ENCODE data around the gene UNC5B.

Gene UNC5B

DNA sequence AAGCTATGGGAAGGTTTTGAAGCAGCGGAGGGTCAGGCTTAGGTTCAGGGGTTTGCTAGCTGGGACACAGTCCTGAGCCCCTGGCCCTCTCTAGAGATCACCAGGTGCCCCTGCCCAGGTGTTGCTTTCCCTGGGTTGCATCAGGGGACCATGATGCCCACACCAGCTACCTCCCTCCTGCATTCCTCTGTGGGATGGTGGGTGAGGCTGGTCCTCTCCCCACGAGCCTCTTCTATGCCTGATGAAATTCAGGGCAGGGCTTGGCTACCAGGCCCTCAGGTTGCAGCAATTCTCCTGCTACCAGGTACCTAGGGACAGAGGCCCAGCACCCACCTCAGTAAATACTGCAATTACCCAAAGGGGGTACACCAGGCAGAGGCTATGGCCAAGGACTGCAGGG, 95.9 kb downstream of the UNC5B start:
- Mint-ChIP-seq H3K4me1 (peaks cover 35% of the 10 kb centered on the region), H3K9me3 (no peaks in the 10 kb centered on the region), H3K36me3 (ENCODE audit: low read depth) (no peaks in the 10 kb centered on the region), H3K27me3 (ENCODE audit: low read depth, poor library complexity) (peaks cover 19% of the 10 kb centered on the region), H3K27ac (no peak overlapping the region), H3K4me3 (no peak overlapping the region)
- no peak for DNase-seq
- TF ChIP-seq, protein P1, sequence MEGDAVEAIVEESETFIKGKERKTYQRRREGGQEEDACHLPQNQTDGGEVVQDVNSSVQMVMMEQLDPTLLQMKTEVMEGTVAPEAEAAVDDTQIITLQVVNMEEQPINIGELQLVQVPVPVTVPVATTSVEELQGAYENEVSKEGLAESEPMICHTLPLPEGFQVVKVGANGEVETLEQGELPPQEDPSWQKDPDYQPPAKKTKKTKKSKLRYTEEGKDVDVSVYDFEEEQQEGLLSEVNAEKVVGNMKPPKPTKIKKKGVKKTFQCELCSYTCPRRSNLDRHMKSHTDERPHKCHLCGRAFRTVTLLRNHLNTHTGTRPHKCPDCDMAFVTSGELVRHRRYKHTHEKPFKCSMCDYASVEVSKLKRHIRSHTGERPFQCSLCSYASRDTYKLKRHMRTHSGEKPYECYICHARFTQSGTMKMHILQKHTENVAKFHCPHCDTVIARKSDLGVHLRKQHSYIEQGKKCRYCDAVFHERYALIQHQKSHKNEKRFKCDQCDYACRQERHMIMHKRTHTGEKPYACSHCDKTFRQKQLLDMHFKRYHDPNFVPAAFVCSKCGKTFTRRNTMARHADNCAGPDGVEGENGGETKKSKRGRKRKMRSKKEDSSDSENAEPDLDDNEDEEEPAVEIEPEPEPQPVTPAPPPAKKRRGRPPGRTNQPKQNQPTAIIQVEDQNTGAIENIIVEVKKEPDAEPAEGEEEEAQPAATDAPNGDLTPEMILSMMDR (IDR thresholded peaks at IDR 0.05) = no peak

DNA sequence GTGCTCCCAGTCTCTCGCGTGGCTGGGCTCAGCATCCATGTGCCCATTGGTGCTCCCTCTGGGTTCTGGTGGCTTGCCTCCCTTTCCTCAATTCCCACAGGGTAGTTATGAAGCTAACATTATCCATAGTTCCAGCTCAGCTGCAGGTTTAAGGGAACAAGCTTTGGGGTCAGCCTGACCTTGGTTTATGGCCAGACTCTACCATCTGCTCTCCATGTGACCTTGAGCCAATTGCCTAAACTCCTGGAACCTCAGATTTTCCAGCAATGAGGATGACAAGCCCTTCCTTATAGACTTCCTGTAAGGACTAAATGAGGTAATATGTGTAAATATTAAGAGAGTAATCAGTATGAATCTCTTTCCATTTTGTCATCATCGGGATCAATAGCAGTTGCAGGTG, 96.6 kb downstream of the UNC5B start:
- Mint-ChIP-seq H3K27ac (no peak overlapping the region), H3K36me3 (ENCODE audit: low read depth) (no peaks in the 10 kb centered on the region), H3K4me1 (peaks cover 41% of the 10 kb centered on the region), H3K27me3 (ENCODE audit: low read depth, poor library complexity) (peaks cover 21% of the 10 kb centered on the region), H3K9me3 (no peaks in the 10 kb centered on the region), H3K4me3 (no peak overlapping the region)
- TF ChIP-seq, protein P1 (IDR thresholded peaks at IDR 0.05) = no peak
- DNase-seq = no peak

DNA sequence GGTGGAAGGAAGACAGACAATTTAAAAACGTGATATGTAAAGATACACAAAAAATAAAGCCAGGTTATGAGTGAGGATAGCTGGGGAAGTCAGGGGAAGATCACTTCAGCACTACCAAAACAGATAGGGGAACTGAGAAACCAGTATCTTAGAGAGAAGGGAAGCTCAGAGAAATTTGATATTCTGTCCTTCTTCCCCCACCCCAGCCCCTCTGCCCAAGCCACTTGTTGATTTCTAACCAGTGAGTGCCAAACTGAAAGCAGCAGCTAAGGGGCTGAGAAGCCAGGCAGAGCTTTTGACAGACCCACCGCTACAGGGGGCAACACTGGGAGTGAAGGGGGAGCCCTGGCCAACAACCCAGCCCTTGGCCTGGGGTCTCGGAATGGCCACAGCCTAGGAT, 97.5 kb downstream of the UNC5B start:
- Mint-ChIP-seq H3K4me1 (peaks cover 41% of the 10 kb centered on the region), H3K36me3 (ENCODE audit: low read depth) (no peaks in the 10 kb centered on the region), H3K9me3 (no peaks in the 10 kb centered on the region), H3K27ac (no peak overlapping the region), H3K27me3 (ENCODE audit: low read depth, poor library complexity) (peaks cover 21% of the 10 kb centered on the region), H3K4me3 (no peak overlapping the region)
- TF ChIP-seq, protein P1 (IDR thresholded peaks at IDR 0.05) = no peak
- DNase-seq = no peak

DNA sequence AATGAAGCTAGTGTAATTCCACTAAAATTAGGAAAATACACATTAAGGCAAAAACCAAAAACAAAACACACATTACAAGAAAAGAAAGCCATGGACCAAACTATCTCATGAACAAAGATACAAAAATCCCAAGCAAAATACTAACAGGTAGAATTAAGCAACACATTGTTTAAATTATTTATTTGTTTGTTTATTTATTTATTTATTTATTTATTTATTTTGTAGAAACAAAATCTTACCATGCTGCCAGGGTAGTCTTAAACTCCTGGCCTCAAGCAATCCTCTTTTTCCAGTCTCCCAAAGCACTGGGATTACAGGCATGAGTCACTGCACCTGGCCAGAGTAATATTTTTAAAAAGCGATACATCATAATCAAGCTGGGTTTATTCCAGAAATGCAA, 99.8 kb downstream of the UNC5B start:
- peaks cover 26% of the 10 kb centered on the region for H3K27me3 Mint-ChIP-seq (ENCODE audit: low read depth, poor library complexity)
- no peaks in the 10 kb centered on the region for H3K36me3 Mint-ChIP-seq (ENCODE audit: low read depth)
- H3K27ac Mint-ChIP-seq = no peak overlapping the region
- peaks cover 47% of the 10 kb centered on the region for H3K4me1 Mint-ChIP-seq
- TF ChIP-seq, protein P1 (IDR thresholded peaks at IDR 0.05) = no peak
- no peak for DNase-seq
- no peaks in the 10 kb centered on the region for H3K9me3 Mint-ChIP-seq
- no peak overlapping the region for H3K4me3 Mint-ChIP-seq

DNA sequence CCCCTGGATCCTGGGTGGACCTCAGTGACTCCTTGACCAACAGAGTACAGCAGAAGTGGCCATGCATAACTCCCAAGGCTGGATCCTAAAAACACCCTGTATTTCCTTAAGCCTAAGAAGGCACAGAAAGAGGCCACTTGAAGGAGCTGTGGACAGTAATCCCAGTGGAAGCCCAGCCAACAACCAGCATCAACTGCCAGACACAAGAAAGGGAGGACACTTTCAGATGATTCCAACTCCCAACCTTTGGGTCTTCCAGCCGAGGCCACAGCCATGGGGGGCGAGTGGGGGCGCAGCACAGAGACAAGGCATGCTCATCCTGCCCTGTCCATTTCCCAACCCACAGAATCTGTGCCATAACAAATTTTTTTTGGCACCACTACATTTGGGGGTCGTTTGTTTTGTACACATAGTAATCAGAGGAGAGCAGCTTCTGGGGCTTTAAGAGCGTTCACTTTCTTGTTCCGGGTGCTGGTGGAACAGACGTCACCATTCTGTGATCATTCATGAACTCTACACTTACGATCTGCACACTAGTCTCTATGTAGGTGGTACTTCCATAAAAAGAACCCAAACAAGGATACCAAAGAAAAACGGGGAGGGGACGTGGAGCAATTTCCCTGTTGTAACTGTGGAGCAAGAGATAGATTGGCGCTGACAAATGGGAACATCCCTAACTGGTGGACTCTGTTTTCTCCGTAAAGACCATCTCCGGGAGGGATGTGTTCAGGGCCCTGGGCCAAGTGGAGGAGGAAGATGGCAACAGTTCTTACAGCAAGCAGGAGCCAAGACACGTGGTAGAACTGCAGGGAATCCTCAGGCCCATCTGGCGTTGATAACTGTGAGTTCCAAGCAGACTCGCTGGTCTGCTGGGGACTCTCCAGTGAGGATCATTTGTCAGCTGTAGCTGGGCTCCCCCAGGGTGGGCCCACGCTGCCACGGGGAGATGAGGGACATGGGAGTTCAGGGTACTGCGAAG, 100.7 kb downstream of the UNC5B start:
- no peak for DNase-seq
- Mint-ChIP-seq H3K36me3 (ENCODE audit: low read depth) (no peaks in the 10 kb centered on the region), H3K9me3 (no peaks in the 10 kb centered on the region), H3K27me3 (ENCODE audit: low read depth, poor library complexity) (peaks cover 30% of the 10 kb centered on the region), H3K27ac (no peak overlapping the region), H3K4me1 (peaks cover 54% of the 10 kb centered on the region), H3K4me3 (no peak overlapping the region)
- TF ChIP-seq, protein P1 (IDR thresholded peaks at IDR 0.05) = no peak

All from nephron progenitor cell (in vitro differentiated cells).